PC-3 (cell line): ENCODE results near the gene NSMCE1. TPM values are rescaled to one million over a fixed set of nuclear protein-coding genes. Genes with fewer than 3 reads are reported as not detected.

Source experiments
- ATAC-seq: fragments of 200-7000 bp; cut with Tn5 transposase; 2 replicates; pipeline ENCODE4 v1.9.1; 2020; ENCODE audit warnings: mild to moderate bottlenecking, moderate library complexity
- BruUV-seq: library from RNA; stranded (reverse); fragments of 400-500 nt; replicated peaks from 2 replicates; lab custom pipeline; 2021; lab: Mats Ljungman, UMichigan
- CTCF ChIA-PET: fragments of 300-600 bp; sonication (Branson Sonifier 250); formaldehyde crosslinking; loops from one replicate; lab custom pipeline; 2022; ENCODE audit warnings: antibody characterized with exemption; lab: Charles Lee
- POLR2A ChIA-PET: fragments of 300-600 bp; sonication (Branson Sonifier 250); formaldehyde crosslinking; loops from one replicate; lab custom pipeline; 2022; ENCODE audit warnings: antibody characterized with exemption; ENCODE audit not compliant: unreplicated experiment; lab: Charles Lee
- DNase-seq: peaks from one replicate; pipeline ENCODE4 v3.0.0-alpha.2; 2015
- H2AFZ ChIP-seq: fragments of 300-600 bp; sonication (generic); 2 replicates; pipeline ENCODE4 v1.6.0; 2016; ENCODE audit warnings: antibody characterized with exemption, low read length
- H3F3A ChIP-seq: fragments of 300-600 bp; sonication (generic); one replicate; pipeline ENCODE4 v1.6.0; 2017; ENCODE audit warnings: antibody characterized with exemption, low read length, control low read depth, mild to moderate bottlenecking; ENCODE audit not compliant: unreplicated experiment
- H3K27ac ChIP-seq: fragments of 300-600 bp; sonication (generic); 2 replicates; pipeline ENCODE4 v1.5.1; 2016; ENCODE audit warnings: mild to moderate bottlenecking, low read length
- H3K27me3 ChIP-seq: fragments of 300-600 bp; sonication (generic); 2 replicates; pipeline ENCODE4 v1.6.1; 2016; ENCODE audit warnings: low read length, mixed read lengths
- H3K36me3 ChIP-seq: fragments of 300-600 bp; sonication (generic); 2 replicates; pipeline ENCODE4 v1.6.1; 2016; ENCODE audit warnings: low read depth, mixed run types, low read length, mixed read lengths
- H3K4me1 ChIP-seq: fragments of 300-600 bp; sonication (generic); 2 replicates; pipeline ENCODE4 v1.5.1; 2016; ENCODE audit warnings: low read length; ENCODE audit not compliant: insufficient read depth
- H3K4me2 ChIP-seq: fragments of 300-600 bp; sonication (generic); 2 replicates; pipeline ENCODE4 v1.6.0; 2016; ENCODE audit warnings: low read length
- H3K4me3 ChIP-seq: fragments of 300-600 bp; sonication (generic); 2 replicates; pipeline ENCODE4 v1.5.1; 2016; ENCODE audit warnings: mild to moderate bottlenecking, low read length, mixed read lengths
- H3K79me2 ChIP-seq: fragments of 300-600 bp; sonication (generic); 2 replicates; pipeline ENCODE4 v1.6.1; 2017; ENCODE audit warnings: low read length, mixed read lengths
- H3K9ac ChIP-seq: fragments of 300-600 bp; sonication (generic); 2 replicates; pipeline ENCODE4 v1.6.0; 2016; ENCODE audit warnings: mild to moderate bottlenecking, low read length
- H3K9me2 ChIP-seq: fragments of 300-600 bp; sonication (generic); replicated peaks from 2 replicates; pipeline ENCODE4 v1.6.1; 2016; ENCODE audit warnings: mixed run types, low read length, mixed read lengths
- H3K9me3 ChIP-seq: fragments of 300-600 bp; sonication (generic); 2 replicates; pipeline ENCODE4 v1.6.1; 2016; ENCODE audit warnings: low read length, mixed read lengths
- H4K20me1 ChIP-seq: fragments of 300-600 bp; sonication (generic); 2 replicates; pipeline ENCODE4 v1.6.1; 2016; ENCODE audit warnings: low read length, mixed read lengths
- EZH2 ChIP-seq: fragments of 300-600 bp; sonication (generic); IDR thresholded peaks from one replicate; pipeline ENCODE4 v1.6.1; 2017; ENCODE audit warnings: antibody characterized with exemption, mild to moderate bottlenecking, low read length; ENCODE audit not compliant: unreplicated experiment
- EZH2phosphoT487 ChIP-seq: fragments of 300-600 bp; sonication (generic); IDR thresholded peaks from 2 replicates; pipeline ENCODE4 v1.6.1; 2018; ENCODE audit warnings: mild to moderate bottlenecking, antibody characterized with exemption, low read length, borderline replicate concordance
- intact Hi-C: fragments of 100-400 bp; cut with micrococcal nuclease; formaldehyde crosslinking; loops from 2 replicates; pipeline ENCODE4 v1.9.0; 2023
- total RNA-seq: library from RNA; depleted of rRNA; stranded (reverse); fragments of >200 nt; gene quantifications from 2 replicates; pipeline ENCODE4 v1.2.3, GENCODE V29; 2014
- TF ChIP-seq, protein P1 (sequence below): fragments of 300-600 bp; sonication (generic); conservative IDR thresholded peaks from 2 replicates; pipeline ENCODE4 v1.5.1; 2017; ENCODE audit warnings: antibody characterized with exemption, low read depth, mild to moderate bottlenecking, low read length

Gene NSMCE1
- total RNA-seq, 1 experiment from 2014 or later = 32.5 TPM

DNA sequence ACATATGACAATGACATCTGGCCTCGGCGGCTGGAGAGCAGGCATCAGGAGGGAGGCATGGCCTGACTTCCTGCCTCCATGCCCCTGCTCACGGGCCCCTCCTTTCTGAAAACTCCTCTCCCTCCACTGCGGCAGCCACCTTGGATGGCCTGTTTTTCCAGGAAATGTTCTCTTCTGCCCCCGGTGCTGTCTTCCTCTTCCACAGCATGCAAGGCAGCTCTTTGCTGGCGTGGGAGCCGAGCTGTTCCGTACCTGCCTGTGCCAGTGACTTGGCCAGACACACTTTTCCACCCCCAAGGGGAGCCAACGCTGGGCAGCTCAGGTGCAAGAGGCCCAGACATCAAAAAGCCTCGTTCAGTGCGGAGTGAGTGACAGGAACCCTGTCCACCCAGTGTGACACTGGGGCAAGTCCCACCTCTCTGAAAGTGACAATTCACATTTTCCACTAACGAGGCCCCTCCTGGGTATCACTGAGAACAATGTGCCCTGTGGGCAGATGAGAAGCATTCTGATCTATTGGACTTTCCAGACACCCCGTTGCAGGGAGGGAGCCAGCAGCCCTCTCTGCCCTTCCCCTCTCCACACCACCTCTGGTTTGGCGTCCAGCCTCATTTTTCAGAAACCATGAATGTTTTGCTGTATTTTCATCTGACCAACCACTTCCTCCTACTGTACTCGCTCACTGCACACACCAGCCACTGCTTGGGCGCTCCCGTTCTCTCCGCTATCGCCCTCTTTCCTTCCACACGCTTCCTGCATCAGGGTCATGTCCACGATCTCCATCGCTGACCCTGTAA is 31.2 kb downstream of the NSMCE1 start:
- H3K36me3 ChIP-seq = no peaks in the 10 kb centered on the region
- POLR2A ChIA-PET = interaction anchor here (0.6 kb wide), 1 partner anchor 78 kb away, joined by 4 read pairs; no protein-coding TSS in a partner anchor
- H3K27me3 ChIP-seq = no peaks in the 10 kb centered on the region
- no TSS peak for BruUV-seq
- no peaks in the 10 kb centered on the region for H3K9me2 ChIP-seq
- H3K4me3 ChIP-seq = no peak overlapping the region
- H3K27ac ChIP-seq = no peak overlapping the region
- TF ChIP-seq, protein P1, sequence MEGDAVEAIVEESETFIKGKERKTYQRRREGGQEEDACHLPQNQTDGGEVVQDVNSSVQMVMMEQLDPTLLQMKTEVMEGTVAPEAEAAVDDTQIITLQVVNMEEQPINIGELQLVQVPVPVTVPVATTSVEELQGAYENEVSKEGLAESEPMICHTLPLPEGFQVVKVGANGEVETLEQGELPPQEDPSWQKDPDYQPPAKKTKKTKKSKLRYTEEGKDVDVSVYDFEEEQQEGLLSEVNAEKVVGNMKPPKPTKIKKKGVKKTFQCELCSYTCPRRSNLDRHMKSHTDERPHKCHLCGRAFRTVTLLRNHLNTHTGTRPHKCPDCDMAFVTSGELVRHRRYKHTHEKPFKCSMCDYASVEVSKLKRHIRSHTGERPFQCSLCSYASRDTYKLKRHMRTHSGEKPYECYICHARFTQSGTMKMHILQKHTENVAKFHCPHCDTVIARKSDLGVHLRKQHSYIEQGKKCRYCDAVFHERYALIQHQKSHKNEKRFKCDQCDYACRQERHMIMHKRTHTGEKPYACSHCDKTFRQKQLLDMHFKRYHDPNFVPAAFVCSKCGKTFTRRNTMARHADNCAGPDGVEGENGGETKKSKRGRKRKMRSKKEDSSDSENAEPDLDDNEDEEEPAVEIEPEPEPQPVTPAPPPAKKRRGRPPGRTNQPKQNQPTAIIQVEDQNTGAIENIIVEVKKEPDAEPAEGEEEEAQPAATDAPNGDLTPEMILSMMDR = no peak
- TF ChIP-seq EZH2phosphoT487 = no peak
- H2AFZ ChIP-seq = no peak overlapping the region
- no peak for ATAC-seq
- peaks cover 3% of the 10 kb centered on the region; the same call in 1 of the 2 replicates for H3K79me2 ChIP-seq
- H3K9ac ChIP-seq = no peak overlapping the region
- H3K4me1 ChIP-seq = peaks cover 20% of the 10 kb centered on the region
- DNase-seq = no peak
- no peaks in the 10 kb centered on the region for H3K9me3 ChIP-seq
- H3F3A ChIP-seq = no peaks in the 10 kb centered on the region
- CTCF ChIA-PET = interaction anchor here (0.5 to 0.7 kb wide), 2 partner anchors 12 to 124 kb away, joined by 3 to 10 read pairs; no protein-coding TSS in a partner anchor
- no peaks in the 10 kb centered on the region for H4K20me1 ChIP-seq
- intact Hi-C loops = loop anchor here (5.0 kb wide), 1 partner anchor 75 kb away; the partner anchor contains the start of gene IL4R
- no peak overlapping the region for H3K4me2 ChIP-seq

DNA sequence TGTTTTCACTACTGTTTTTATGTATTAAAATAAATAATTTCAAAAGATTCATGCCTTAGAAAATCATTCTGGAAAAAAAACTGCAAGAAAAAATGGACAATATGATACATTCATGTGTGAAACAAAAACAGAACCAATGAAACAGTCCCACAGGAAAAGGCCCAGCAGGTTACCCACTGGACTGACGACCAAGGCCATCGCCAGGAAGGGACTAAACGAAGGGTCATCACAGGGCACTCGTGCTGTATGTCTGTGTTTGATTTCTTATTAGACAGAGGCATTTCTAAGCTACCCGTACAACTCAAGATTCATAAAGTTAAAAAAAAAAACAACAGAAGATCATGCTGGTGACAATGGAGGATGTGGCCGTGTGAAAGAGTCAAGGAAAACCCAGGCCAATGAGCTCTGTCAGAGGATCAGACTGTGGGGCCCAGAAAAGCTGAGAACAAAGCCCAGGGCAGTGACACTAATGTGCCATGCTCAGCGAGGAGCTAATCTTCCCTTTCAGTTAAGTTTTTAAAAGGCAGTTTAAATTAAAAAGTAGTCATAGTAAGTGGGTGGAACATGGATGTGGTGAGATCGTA is 31.8 kb downstream of the NSMCE1 start:
- H3K9me2 ChIP-seq = no peaks in the 10 kb centered on the region
- H3K4me3 ChIP-seq = no peak overlapping the region
- ATAC-seq (no peak), DNase-seq (no peak)
- H3F3A ChIP-seq = no peaks in the 10 kb centered on the region
- intact Hi-C loops = loop anchor here (5.0 kb wide), 1 partner anchor 76 kb away; the partner anchor contains the start of gene IL4R
- H2AFZ ChIP-seq = no peak overlapping the region
- BruUV-seq = no TSS peak
- H3K4me2 ChIP-seq = no peak overlapping the region
- no peaks in the 10 kb centered on the region for H3K36me3 ChIP-seq
- H3K27ac ChIP-seq = no peak overlapping the region
- peaks cover 15% of the 10 kb centered on the region; the same call in 1 of the 2 replicates for H3K4me1 ChIP-seq
- ChIA-PET CTCF (interaction anchor here (0.5 to 0.7 kb wide), 2 partner anchors 11 to 124 kb away, joined by 3 to 10 read pairs; no protein-coding TSS in a partner anchor), POLR2A (interaction anchor here (0.6 kb wide), 1 partner anchor 78 kb away, joined by 4 read pairs; no protein-coding TSS in a partner anchor)
- no peaks in the 10 kb centered on the region for H3K79me2 ChIP-seq
- H3K9me3 ChIP-seq = no peaks in the 10 kb centered on the region
- H3K27me3 ChIP-seq = no peaks in the 10 kb centered on the region
- no peak overlapping the region for H3K9ac ChIP-seq
- TF ChIP-seq EZH2phosphoT487 = no peak
- TF ChIP-seq, protein P1 = no peak
- TF ChIP-seq EZH2 = no peak
- no peaks in the 10 kb centered on the region for H4K20me1 ChIP-seq
